K562 (cell line): ENCODE data around the gene TMIGD3. TPM values are rescaled to one million over a fixed set of nuclear protein-coding genes. Genes with fewer than 3 reads are reported as not detected.

Experiments
- ATAC-seq: fragments of 200-7000 bp; cut with Tn5 transposase; 3 replicates; pipeline ENCODE4 v1.9.1; 2020; ENCODE audit warnings: moderate library complexity
- BruUV-seq: library from RNA; stranded (reverse); fragments of 400-500 nt; replicated peaks from 2 replicates; lab custom pipeline; 2021; lab: Mats Ljungman, UMichigan
- CTCF ChIA-PET: fragments of 300-600 bp; formaldehyde crosslinking; extraction: SDS; loops from one replicate; lab custom pipeline; 2021; ENCODE audit warnings: low intra/inter-chr PET ratio; lab: Yijun Ruan, JAX
- POLR2A ChIA-PET: fragments of 300-600, 350-650 bp; sonication (Branson Sonifier 250); formaldehyde crosslinking; extraction: SDS; loops from one replicate; lab custom pipeline; 2021; ENCODE audit warnings: antibody characterized with exemption, inconsistent platforms; lab: Yijun Ruan, JAX
- DNase-seq, 4 experiments: peaks; one replicate each; pipeline versions ENCODE4 v3.0.0 to v3.0.0-alpha.2; 2011 to 2018; ENCODE audit warnings: low spot score in 3 of 4, mixed read lengths in 3 of 4; ENCODE audit errors: extremely low read depth in 1 of 4
- FAIRE-seq: peaks from 2 replicates; lab custom pipeline; 2011; peaks lifted over from hg19 to GRCh38; lab: Jason Lieb, UNC
- H2AFZ ChIP-seq: 2 replicates; pipeline ENCODE4 v1.6.0; 2011; ENCODE audit warnings: low read depth, low read length, control low read depth, inconsistent platforms
- H3K27ac ChIP-seq: fragments of 200-600 bp; 3 replicates; pipeline ENCODE4 v1.8.0; 2011; ENCODE audit warnings: low read depth, mild to moderate bottlenecking, control low read depth, inconsistent platforms, low read length, moderate library complexity, mixed read lengths; ENCODE audit errors: extremely low read depth
- H3K27me3 ChIP-seq, 2 experiments: fragments of 300-600 bp in 1 of 2; 2 replicates in 1 of 2; 3 replicates in 1 of 2; pipeline versions ENCODE4 v1.6.0 to v1.8.0; 2011; ENCODE audit warnings: inconsistent platforms in 2 of 2, low read length in 2 of 2, mild to moderate bottlenecking in 1 of 2, mixed read lengths in 1 of 2, moderate library complexity in 1 of 2; ENCODE audit not compliant: control insufficient read depth in 2 of 2, insufficient read depth in 2 of 2
- H3K36me3 ChIP-seq: fragments of 300-600 bp; 3 replicates; pipeline ENCODE4 v1.8.0; 2011; ENCODE audit warnings: mild to moderate bottlenecking, low read length, inconsistent platforms; ENCODE audit not compliant: control insufficient read depth, insufficient read depth
- H3K4me1 ChIP-seq, 2 experiments: fragments of 200-600 bp in 1 of 2; replicated peaks in 1 of 2; 2 replicates in 1 of 2; 3 replicates in 1 of 2; pipeline versions ENCODE4 v1.5.1 to v1.8.0; 2011; ENCODE audit warnings: inconsistent platforms in 2 of 2, low read length in 2 of 2, mild to moderate bottlenecking in 1 of 2, mixed read lengths in 1 of 2, moderate library complexity in 1 of 2; ENCODE audit not compliant: control insufficient read depth in 2 of 2, insufficient read depth in 2 of 2
- H3K4me2 ChIP-seq: 2 replicates; pipeline ENCODE4 v1.6.1; 2011; ENCODE audit warnings: low read length, control low read depth, inconsistent platforms, mixed read lengths; ENCODE audit not compliant: insufficient read depth
- H3K4me3 ChIP-seq: fragments of 200-600 bp; sonication (generic), shearing (Covaris generic); 2 replicates; pipeline ENCODE4 v1.5.1; 2016; ENCODE audit warnings: control low read depth, inconsistent platforms
- H3K79me2 ChIP-seq: fragments of 200-600 bp; 3 replicates; pipeline ENCODE4 v1.8.0; 2011; ENCODE audit warnings: low read length, inconsistent platforms; ENCODE audit not compliant: control insufficient read depth, insufficient read depth
- H3K9ac ChIP-seq, 2 experiments: 2 replicates each; pipeline versions ENCODE4 v1.6.0 to v1.6.1; 2011; ENCODE audit warnings: low read depth in 2 of 2, low read length in 2 of 2, control low read depth in 1 of 2, inconsistent platforms in 1 of 2, mild to moderate bottlenecking in 1 of 2, mixed read lengths in 1 of 2; ENCODE audit not compliant: insufficient read depth in 1 of 2
- H3K9me1 ChIP-seq: one replicate; pipeline ENCODE4 v1.6.0; 2011; ENCODE audit warnings: inconsistent platforms, mild to moderate bottlenecking, low read length, moderate library complexity; ENCODE audit not compliant: control insufficient read depth, insufficient read depth
- H3K9me3 ChIP-seq: replicated peaks from 2 replicates; pipeline ENCODE4 v1.5.1; 2011; ENCODE audit warnings: low read depth, low read length, inconsistent platforms; ENCODE audit not compliant: control insufficient read depth, insufficient read depth
- H4K20me1 ChIP-seq: replicated peaks from 2 replicates; pipeline ENCODE4 v1.6.1; 2011; ENCODE audit warnings: low read length, inconsistent platforms, mixed read lengths; ENCODE audit not compliant: control insufficient read depth, insufficient read depth
- ERF ChIP-seq: fragments of 450-650 bp; formaldehyde crosslinking; IDR thresholded peaks from 2 replicates; pipeline ENCODE4 v1.4.0; 2020; ENCODE audit warnings: mild to moderate bottlenecking, mixed read lengths
- GTF2E2 ChIP-seq: fragments of 200-800 bp; sonication (Bioruptor generic); IDR thresholded peaks from 2 replicates; pipeline ENCODE4 v1.6.1; 2016; ENCODE audit warnings: missing genetic modification characterization, missing compliant biosample characterization
- IFI16 ChIP-seq: fragments of 250-450 bp; sonication (Bioruptor Pico); IDR thresholded peaks from 2 replicates; pipeline ENCODE4 v2.1.2; 2022; ENCODE audit warnings: mild to moderate bottlenecking, inconsistent platforms
- ILK ChIP-seq: fragments of 450-650 bp; IDR thresholded peaks from 2 replicates; pipeline ENCODE4 v1.6.1; 2016; ENCODE audit warnings: missing genetic modification characterization, low read depth, mild to moderate bottlenecking, missing compliant biosample characterization, moderate library complexity, borderline replicate concordance
- KLF1 ChIP-seq: fragments of 450-650 bp; IDR thresholded peaks from 2 replicates; pipeline ENCODE4 v1.6.1; 2016; ENCODE audit warnings: missing genetic modification characterization, missing compliant biosample characterization
- KLF16 ChIP-seq: IDR thresholded peaks from 2 replicates; pipeline ENCODE4 v1.6.1; 2016; ENCODE audit warnings: antibody characterized with exemption
- PML ChIP-seq: IDR thresholded peaks from 2 replicates; pipeline ENCODE4 v1.6.1; 2012; ENCODE audit warnings: low read length, inconsistent platforms
- POLR2H ChIP-seq: IDR thresholded peaks from 2 replicates; pipeline ENCODE4 v1.6.1; 2016; ENCODE audit warnings: missing genetic modification characterization, low read depth, mild to moderate bottlenecking, control low read depth, missing compliant biosample characterization, moderate library complexity
- PPARD ChIP-seq: fragments of 250-450 bp; sonication (Bioruptor Pico); IDR thresholded peaks from 2 replicates; pipeline ENCODE4 v1.8.0; 2022; ENCODE audit warnings: inconsistent platforms, mild to moderate bottlenecking, moderate library complexity
- SMARCA5 ChIP-seq: fragments of 450-650 bp; IDR thresholded peaks from 2 replicates; pipeline ENCODE4 v1.6.1; 2016
- ZNF696 ChIP-seq: fragments of 250-450 bp; sonication (Bioruptor Pico); conservative IDR thresholded peaks from 2 replicates; pipeline ENCODE4 v1.4.0; 2020; ENCODE audit warnings: mild to moderate bottlenecking, moderate library complexity
- WGBS: fragments of 100-300 bp; shearing (Covaris generic); methylation state at CpG from one replicate; pipeline ENCODE4 v1.1.6; 2016; ENCODE audit warnings: low coverage, mixed read lengths; ENCODE audit not compliant: insufficient coverage; ENCODE audit errors: missing lambda C conversion rate; 5-methylcytosine and 5-hydroxymethylcytosine counted together
- in situ Hi-C: fragments of 300-500 bp; cut with MboI; formaldehyde crosslinking; loops from 4 replicates; pipeline ENCODE4 v1.15.0; 2018; ENCODE audit warnings: inconsistent platforms, mixed read lengths
- intact Hi-C: fragments of 100-400 bp; cut with micrococcal nuclease; formaldehyde crosslinking; loops from 2 replicates; pipeline ENCODE4 v1.14.2; 2022
- polyA plus RNA-seq, 8 experiments: library from polyadenylated mRNA; depleted of rRNA in 4 of 8; stranded (reverse) in 5 of 8; unstranded in 3 of 8; fragments of >200 nt; fragmentation: Nextera tagmentation in 2 of 8; fragmentation: Illumina TruSeq in 1 of 8; extraction: Ambion mirVana in 2 of 8; extraction: Trizol in 1 of 8; gene quantifications; 2 replicates each; pipeline versions ENCODE4 v1.2.1 to v1.2.3, GENCODE V29; 2011 to 2014; ENCODE audit warnings: inconsistent platforms in 1 of 8, missing spikeins in 1 of 8
- total RNA-seq, 7 experiments: library from RNA; depleted of rRNA in 6 of 7; stranded (reverse); fragments of >200 nt in 6 of 7; fragmentation: Illumina TruSeq in 2 of 7; extraction: Trizol in 2 of 7; gene quantifications; 2 replicates each; pipeline versions ENCODE4 v1.2.1 to v1.2.3, GENCODE V29; 2011 to 2021; ENCODE audit warnings: low replicate concordance in 1 of 7
- TF ChIP-seq, protein P1 (sequence below): sonication (generic); formaldehyde crosslinking; IDR thresholded peaks from 2 replicates; pipeline ENCODE4 v1.8.0; 2023; ENCODE audit warnings: mild to moderate bottlenecking, missing genetic modification reagents
- TF ChIP-seq, protein P2 (sequence below), 2 experiments: fragments of 150-350 bp in 1 of 2; IDR thresholded peaks; 2 replicates each; pipeline ENCODE4 v1.6.1; 2012 to 2016; ENCODE audit warnings: low read depth in 2 of 2, low read length in 2 of 2, mild to moderate bottlenecking in 1 of 2, moderate library complexity in 1 of 2
- TF ChIP-seq, protein P3 (sequence below): fragments of 450-650 bp; formaldehyde crosslinking; IDR thresholded peaks from 2 replicates; pipeline ENCODE4 v1.4.0; 2020; ENCODE audit warnings: mild to moderate bottlenecking, mixed read lengths

Gene TMIGD3
- total and polyA plus RNA-seq, 9 of the 15 experiments (the other 6 are each of a cell fraction or from before 2014, with no cell fraction given), result 0.11 to 0.13 (median 0.11) TPM; not detected in 6

DNA sequence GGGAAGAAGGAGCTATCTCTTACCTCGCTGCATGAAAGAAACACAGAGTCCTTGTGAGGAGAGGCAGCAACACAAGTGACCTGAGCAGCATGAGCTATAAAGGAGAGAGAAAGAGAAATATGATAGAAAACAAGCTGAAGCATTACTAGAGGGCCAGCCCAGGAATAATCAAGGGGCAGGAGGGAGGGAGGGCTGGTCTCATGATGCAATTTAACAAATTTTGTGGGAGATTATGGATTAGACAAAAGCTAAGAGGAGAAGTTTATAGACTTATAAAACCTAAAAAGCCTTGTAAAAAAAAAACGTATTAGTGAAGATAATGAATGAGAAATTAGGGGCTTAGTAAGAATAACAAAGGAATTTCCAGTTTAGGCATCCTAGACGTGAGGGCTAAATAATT lies 59.4 kb downstream of the TMIGD3 start (continued):
- TF ChIP-seq POLR2H (no peak), GTF2E2 (tag) (no peak), ERF (no peak)

DNA sequence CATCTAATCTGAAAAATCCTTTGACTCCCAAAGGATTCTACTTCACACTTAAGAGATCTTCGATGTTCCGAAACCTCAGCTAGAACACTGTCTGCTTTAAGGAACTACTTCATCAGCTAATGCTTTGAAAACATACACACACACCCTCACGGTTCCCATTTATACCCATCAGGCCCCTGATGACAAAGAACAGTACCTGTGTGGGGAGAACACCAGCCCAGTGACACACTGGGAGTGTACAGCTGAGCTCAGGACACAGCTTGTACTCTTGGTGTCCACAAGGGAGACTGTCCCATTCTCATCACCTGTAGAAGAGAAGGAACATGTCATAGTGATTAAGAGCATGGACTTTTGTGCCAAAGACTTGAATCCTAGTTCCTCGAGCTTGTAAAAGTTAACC lies 61.0 kb downstream of the TMIGD3 start:
- H4K20me1 ChIP-seq, result no peaks in the 10 kb centered on the region
- intact Hi-C loops (no loop called here), in situ Hi-C loops (no loop called here)
- no peak for ATAC-seq
- no TSS peak for BruUV-seq
- H3K27me3 ChIP-seq, result no peaks in the 10 kb centered on the region
- H3K4me1 ChIP-seq, result peaks cover 2 to 15% of the 10 kb centered on the region in 2 experiments; a peak in 4 of 5 replicates
- H3K27ac ChIP-seq, result no peak overlapping the region
- FAIRE-seq, result no peak
- no peak overlapping the region for H3K9ac ChIP-seq
- H3K4me2 ChIP-seq, result no peak overlapping the region
- POLR2A ChIA-PET, result interaction anchor here (0.6 to 1.0 kb wide), 3 partner anchors 9 to 18 kb away, joined by 3 read pairs; no protein-coding TSS in a partner anchor
- no peak overlapping the region for H2AFZ ChIP-seq
- DNase-seq, result no peak
- 73% methylated on average over 4 of the region's 4 CpGs for WGBS
- peaks cover 20% of the 10 kb centered on the region for H3K79me2 ChIP-seq
- CTCF ChIA-PET, result no interaction called here
- H3K4me3 ChIP-seq, result no peak overlapping the region
- no peaks in the 10 kb centered on the region for H3K9me1 ChIP-seq
- H3K9me3 ChIP-seq, result no peaks in the 10 kb centered on the region
- H3K36me3 ChIP-seq, result peaks cover 100% of the 10 kb centered on the region
- TF ChIP-seq KLF1, result no peak
- no peak for TF ChIP-seq PPARD
- TF ChIP-seq, protein P1, sequence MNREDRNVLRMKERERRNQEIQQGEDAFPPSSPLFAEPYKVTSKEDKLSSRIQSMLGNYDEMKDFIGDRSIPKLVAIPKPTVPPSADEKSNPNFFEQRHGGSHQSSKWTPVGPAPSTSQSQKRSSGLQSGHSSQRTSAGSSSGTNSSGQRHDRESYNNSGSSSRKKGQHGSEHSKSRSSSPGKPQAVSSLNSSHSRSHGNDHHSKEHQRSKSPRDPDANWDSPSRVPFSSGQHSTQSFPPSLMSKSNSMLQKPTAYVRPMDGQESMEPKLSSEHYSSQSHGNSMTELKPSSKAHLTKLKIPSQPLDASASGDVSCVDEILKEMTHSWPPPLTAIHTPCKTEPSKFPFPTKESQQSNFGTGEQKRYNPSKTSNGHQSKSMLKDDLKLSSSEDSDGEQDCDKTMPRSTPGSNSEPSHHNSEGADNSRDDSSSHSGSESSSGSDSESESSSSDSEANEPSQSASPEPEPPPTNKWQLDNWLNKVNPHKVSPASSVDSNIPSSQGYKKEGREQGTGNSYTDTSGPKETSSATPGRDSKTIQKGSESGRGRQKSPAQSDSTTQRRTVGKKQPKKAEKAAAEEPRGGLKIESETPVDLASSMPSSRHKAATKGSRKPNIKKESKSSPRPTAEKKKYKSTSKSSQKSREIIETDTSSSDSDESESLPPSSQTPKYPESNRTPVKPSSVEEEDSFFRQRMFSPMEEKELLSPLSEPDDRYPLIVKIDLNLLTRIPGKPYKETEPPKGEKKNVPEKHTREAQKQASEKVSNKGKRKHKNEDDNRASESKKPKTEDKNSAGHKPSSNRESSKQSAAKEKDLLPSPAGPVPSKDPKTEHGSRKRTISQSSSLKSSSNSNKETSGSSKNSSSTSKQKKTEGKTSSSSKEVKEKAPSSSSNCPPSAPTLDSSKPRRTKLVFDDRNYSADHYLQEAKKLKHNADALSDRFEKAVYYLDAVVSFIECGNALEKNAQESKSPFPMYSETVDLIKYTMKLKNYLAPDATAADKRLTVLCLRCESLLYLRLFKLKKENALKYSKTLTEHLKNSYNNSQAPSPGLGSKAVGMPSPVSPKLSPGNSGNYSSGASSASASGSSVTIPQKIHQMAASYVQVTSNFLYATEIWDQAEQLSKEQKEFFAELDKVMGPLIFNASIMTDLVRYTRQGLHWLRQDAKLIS (CRISPR knock-in tag), result no peak
- TF ChIP-seq SMARCA5, result no peak
- no peak for TF ChIP-seq ILK (tag)
- TF ChIP-seq, protein P2, sequence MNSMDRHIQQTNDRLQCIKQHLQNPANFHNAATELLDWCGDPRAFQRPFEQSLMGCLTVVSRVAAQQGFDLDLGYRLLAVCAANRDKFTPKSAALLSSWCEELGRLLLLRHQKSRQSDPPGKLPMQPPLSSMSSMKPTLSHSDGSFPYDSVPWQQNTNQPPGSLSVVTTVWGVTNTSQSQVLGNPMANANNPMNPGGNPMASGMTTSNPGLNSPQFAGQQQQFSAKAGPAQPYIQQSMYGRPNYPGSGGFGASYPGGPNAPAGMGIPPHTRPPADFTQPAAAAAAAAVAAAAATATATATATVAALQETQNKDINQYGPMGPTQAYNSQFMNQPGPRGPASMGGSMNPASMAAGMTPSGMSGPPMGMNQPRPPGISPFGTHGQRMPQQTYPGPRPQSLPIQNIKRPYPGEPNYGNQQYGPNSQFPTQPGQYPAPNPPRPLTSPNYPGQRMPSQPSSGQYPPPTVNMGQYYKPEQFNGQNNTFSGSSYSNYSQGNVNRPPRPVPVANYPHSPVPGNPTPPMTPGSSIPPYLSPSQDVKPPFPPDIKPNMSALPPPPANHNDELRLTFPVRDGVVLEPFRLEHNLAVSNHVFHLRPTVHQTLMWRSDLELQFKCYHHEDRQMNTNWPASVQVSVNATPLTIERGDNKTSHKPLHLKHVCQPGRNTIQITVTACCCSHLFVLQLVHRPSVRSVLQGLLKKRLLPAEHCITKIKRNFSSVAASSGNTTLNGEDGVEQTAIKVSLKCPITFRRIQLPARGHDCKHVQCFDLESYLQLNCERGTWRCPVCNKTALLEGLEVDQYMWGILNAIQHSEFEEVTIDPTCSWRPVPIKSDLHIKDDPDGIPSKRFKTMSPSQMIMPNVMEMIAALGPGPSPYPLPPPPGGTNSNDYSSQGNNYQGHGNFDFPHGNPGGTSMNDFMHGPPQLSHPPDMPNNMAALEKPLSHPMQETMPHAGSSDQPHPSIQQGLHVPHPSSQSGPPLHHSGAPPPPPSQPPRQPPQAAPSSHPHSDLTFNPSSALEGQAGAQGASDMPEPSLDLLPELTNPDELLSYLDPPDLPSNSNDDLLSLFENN (IDR thresholded peaks at IDR 0.05; ENCODE audit: low read depth in 2 of 2, low read length in 2 of 2), result no peak
- TF ChIP-seq ZNF696 (CRISPR knock-in tag), result no peak
- no peak for TF ChIP-seq PML
- TF ChIP-seq, protein P3, sequence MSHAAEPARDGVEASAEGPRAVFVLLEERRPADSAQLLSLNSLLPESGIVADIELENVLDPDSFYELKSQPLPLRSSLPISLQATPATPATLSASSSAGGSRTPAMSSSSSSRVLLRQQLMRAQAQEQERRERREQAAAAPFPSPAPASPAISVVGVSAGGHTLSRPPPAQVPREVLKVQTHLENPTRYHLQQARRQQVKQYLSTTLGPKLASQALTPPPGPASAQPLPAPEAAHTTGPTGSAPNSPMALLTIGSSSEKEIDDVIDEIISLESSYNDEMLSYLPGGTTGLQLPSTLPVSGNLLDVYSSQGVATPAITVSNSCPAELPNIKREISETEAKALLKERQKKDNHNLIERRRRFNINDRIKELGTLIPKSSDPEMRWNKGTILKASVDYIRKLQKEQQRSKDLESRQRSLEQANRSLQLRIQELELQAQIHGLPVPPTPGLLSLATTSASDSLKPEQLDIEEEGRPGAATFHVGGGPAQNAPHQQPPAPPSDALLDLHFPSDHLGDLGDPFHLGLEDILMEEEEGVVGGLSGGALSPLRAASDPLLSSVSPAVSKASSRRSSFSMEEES, result no peak
- no peak for TF ChIP-seq KLF16
- no peak for TF ChIP-seq IFI16 (CRISPR knock-in tag)
